SK-N-SH treated with all-trans-retinoic acid at 6 μM for 48 hours (cell line): ENCODE results near the gene PUDP.

Source experiments
- ATAC-seq: fragments of 200-7000 bp; cut with Tn5 transposase; 3 replicates; pipeline ENCODE4 v1.9.1; 2020; ENCODE audit warnings: mild to moderate bottlenecking, moderate library complexity
- ARNTL ChIP-seq: fragments of 450-650 bp; formaldehyde crosslinking; IDR thresholded peaks from 2 replicates; pipeline ENCODE4 v1.5.0; 2020; ENCODE audit warnings: low read depth, mild to moderate bottlenecking, moderate library complexity, borderline replicate concordance
- BACH2 ChIP-seq: fragments of 250-450 bp; sonication (Bioruptor Pico); IDR thresholded peaks from 2 replicates; pipeline ENCODE4 v1.9.0; 2021; ENCODE audit warnings: mild to moderate bottlenecking, borderline replicate concordance
- CSDC2 ChIP-seq: fragments of 250-450 bp; sonication (Bioruptor Pico); IDR thresholded peaks from 2 replicates; pipeline ENCODE4 v1.5.0; 2020; ENCODE audit warnings: mild to moderate bottlenecking, moderate library complexity
- CSRNP3 ChIP-seq: fragments of 250-450 bp; sonication (Bioruptor Pico); IDR thresholded peaks from 2 replicates; pipeline ENCODE4 v1.5.1; 2021; ENCODE audit warnings: mild to moderate bottlenecking, moderate library complexity
- ESRRG ChIP-seq: fragments of 250-450 bp; sonication (Bioruptor Pico); IDR thresholded peaks from 2 replicates; pipeline ENCODE4 v1.6.1; 2021; ENCODE audit warnings: mild to moderate bottlenecking
- GLIS3 ChIP-seq: fragments of 250-450 bp; sonication (Bioruptor Pico); IDR thresholded peaks from 2 replicates; pipeline ENCODE4 v1.5.0; 2020; ENCODE audit warnings: mild to moderate bottlenecking, moderate library complexity
- ISL1 ChIP-seq: fragments of 250-450 bp; sonication (Bioruptor Pico); IDR thresholded peaks from 2 replicates; pipeline ENCODE4 v2.1.2; 2022; ENCODE audit warnings: mild to moderate bottlenecking, moderate library complexity
- OSR1 ChIP-seq: fragments of 250-450 bp; sonication (Bioruptor Pico); IDR thresholded peaks from 2 replicates; pipeline ENCODE4 v1.8.0; 2022; ENCODE audit warnings: moderate library complexity, mild to moderate bottlenecking, inconsistent platforms
- PPARA ChIP-seq: fragments of 250-450 bp; sonication (Bioruptor Pico); IDR thresholded peaks from 2 replicates; pipeline ENCODE4 v1.5.0; 2020; ENCODE audit warnings: mild to moderate bottlenecking, borderline replicate concordance
- RARB ChIP-seq: fragments of 250-450 bp; sonication (Bioruptor Pico); IDR thresholded peaks from 2 replicates; pipeline ENCODE4 v1.8.0; 2021; ENCODE audit warnings: mild to moderate bottlenecking, moderate library complexity
- TCF4 ChIP-seq: fragments of 250-450 bp; sonication (Bioruptor Pico); IDR thresholded peaks from 2 replicates; pipeline ENCODE4 v1.8.0; 2021; ENCODE audit warnings: mild to moderate bottlenecking, moderate library complexity, borderline replicate concordance
- TOX ChIP-seq: fragments of 250-450 bp; sonication (Bioruptor Pico); IDR thresholded peaks from 2 replicates; pipeline ENCODE4 v1.8.0; 2021; ENCODE audit warnings: mild to moderate bottlenecking, moderate library complexity, borderline replicate concordance
- TSHZ2 ChIP-seq: fragments of 250-450 bp; sonication (Bioruptor Pico); IDR thresholded peaks from 2 replicates; pipeline ENCODE4 v1.5.0; 2020; ENCODE audit warnings: mild to moderate bottlenecking, moderate library complexity
- ZC3H10 ChIP-seq: fragments of 250-450 bp; sonication (Bioruptor Pico); IDR thresholded peaks from 2 replicates; pipeline ENCODE4 v1.5.1; 2021; ENCODE audit warnings: mild to moderate bottlenecking, moderate library complexity
- ZFP3 ChIP-seq: fragments of 250-450 bp; sonication (Bioruptor Pico); IDR thresholded peaks from 2 replicates; pipeline ENCODE4 v1.5.0; 2020; ENCODE audit warnings: mild to moderate bottlenecking, moderate library complexity
- ZFP30 ChIP-seq: fragments of 450-650 bp; formaldehyde crosslinking; IDR thresholded peaks from 2 replicates; pipeline ENCODE4 v1.5.0; 2022; ENCODE audit warnings: mild to moderate bottlenecking, moderate library complexity
- ZNF565 ChIP-seq: fragments of 450-650 bp; formaldehyde crosslinking; conservative IDR thresholded peaks from 2 replicates; pipeline ENCODE4 v1.5.0; 2020; ENCODE audit warnings: low read depth, mild to moderate bottlenecking, moderate library complexity
- ZNF70 ChIP-seq: fragments of 450-650 bp; formaldehyde crosslinking; IDR thresholded peaks from 2 replicates; pipeline ENCODE4 v1.5.0; 2020; ENCODE audit warnings: mild to moderate bottlenecking, moderate library complexity
- ZNF8 ChIP-seq: fragments of 450-650 bp; formaldehyde crosslinking; IDR thresholded peaks from 2 replicates; pipeline ENCODE4 v1.5.0; 2020; ENCODE audit warnings: mild to moderate bottlenecking, moderate library complexity
- TF ChIP-seq, protein P1 (sequence below): fragments of 250-450 bp; sonication (Bioruptor Pico); IDR thresholded peaks from 2 replicates; pipeline ENCODE4 v1.5.1; 2020; ENCODE audit warnings: low read depth, mild to moderate bottlenecking, moderate library complexity

Gene PUDP

DNA sequence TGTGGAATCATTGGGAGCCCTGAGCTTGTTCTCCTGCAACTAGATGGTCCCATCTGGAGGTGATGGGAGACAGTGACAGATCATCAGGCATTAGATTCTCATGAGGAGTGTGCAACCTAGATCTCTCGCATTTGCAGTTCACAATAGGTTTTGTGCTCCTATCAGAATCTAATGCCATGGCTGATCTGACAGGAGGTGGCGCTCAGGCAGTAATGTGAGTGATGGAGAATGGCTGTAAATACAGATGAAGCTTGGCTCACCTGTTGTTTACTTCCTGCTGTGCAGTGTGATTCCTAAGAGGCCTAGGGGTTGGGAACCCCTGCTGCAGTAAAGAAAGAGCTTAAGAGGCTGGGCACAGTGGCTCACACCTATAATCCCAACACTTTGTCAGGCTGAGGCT, 42.2 kb upstream of the PUDP start:
- TF ChIP-seq ZC3H10 (CRISPR knock-in tag) (no peak), ZNF8 (CRISPR knock-in tag) (no peak), OSR1 (CRISPR knock-in tag) (no peak), ISL1 (CRISPR knock-in tag) (no peak), TCF4 (CRISPR knock-in tag) (no peak), TSHZ2 (no peak), BACH2 (no peak)
- ATAC-seq: no peak

GRCh38 chrX:7188672-7189071, 40.7 kb upstream of the PUDP start:
- TF ChIP-seq ZC3H10 (CRISPR knock-in tag): no peak
- no peak for TF ChIP-seq GLIS3 (CRISPR knock-in tag)
- no peak for TF ChIP-seq ZFP30 (CRISPR knock-in tag)
- no peak for TF ChIP-seq ZFP3 (CRISPR knock-in tag)
- TF ChIP-seq PPARA (CRISPR knock-in tag): no peak
- no peak for TF ChIP-seq BACH2
- no peak for TF ChIP-seq TCF4 (CRISPR knock-in tag)
- TF ChIP-seq TOX (CRISPR knock-in tag): no peak
- TF ChIP-seq ESRRG (CRISPR knock-in tag): no peak
- no peak for TF ChIP-seq CSDC2 (CRISPR knock-in tag)
- no peak for TF ChIP-seq ZNF565 (CRISPR knock-in tag)
- no peak for TF ChIP-seq TSHZ2
- TF ChIP-seq, protein P1, sequence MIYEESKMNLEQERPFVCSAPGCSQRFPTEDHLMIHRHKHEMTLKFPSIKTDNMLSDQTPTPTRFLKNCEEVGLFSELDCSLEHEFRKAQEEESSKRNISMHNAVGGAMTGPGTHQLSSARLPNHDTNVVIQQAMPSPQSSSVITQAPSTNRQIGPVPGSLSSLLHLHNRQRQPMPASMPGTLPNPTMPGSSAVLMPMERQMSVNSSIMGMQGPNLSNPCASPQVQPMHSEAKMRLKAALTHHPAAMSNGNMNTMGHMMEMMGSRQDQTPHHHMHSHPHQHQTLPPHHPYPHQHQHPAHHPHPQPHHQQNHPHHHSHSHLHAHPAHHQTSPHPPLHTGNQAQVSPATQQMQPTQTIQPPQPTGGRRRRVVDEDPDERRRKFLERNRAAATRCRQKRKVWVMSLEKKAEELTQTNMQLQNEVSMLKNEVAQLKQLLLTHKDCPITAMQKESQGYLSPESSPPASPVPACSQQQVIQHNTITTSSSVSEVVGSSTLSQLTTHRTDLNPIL: no peak
- ATAC-seq: no peak

- ATAC-seq: no peak
- no peak for TF ChIP-seq CSDC2 (CRISPR knock-in tag)
- TF ChIP-seq ZNF70 (CRISPR knock-in tag): no peak
- TF ChIP-seq RARB: no peak
- no peak for TF ChIP-seq ISL1 (CRISPR knock-in tag)
- no peak for TF ChIP-seq ZFP30 (CRISPR knock-in tag)
- no peak for TF ChIP-seq ZC3H10 (CRISPR knock-in tag)
- TF ChIP-seq PPARA (CRISPR knock-in tag): no peak
- TF ChIP-seq ZNF8 (CRISPR knock-in tag): no peak
- no peak for TF ChIP-seq ARNTL (CRISPR knock-in tag)
- TF ChIP-seq ZFP3 (CRISPR knock-in tag): no peak
- no peak for TF ChIP-seq GLIS3 (CRISPR knock-in tag)
- no peak for TF ChIP-seq TSHZ2
- no peak for TF ChIP-seq BACH2
- no peak for TF ChIP-seq CSRNP3 (CRISPR knock-in tag)
These were observed 36.9 kb upstream of the PUDP start for GRCh38 chrX:7184816-7185215.
